ENCODE measurements around the gene SSU72. TPM values are rescaled to one million over a fixed set of nuclear protein-coding genes. Genes with fewer than 3 reads are reported as not detected.
"Not testable (repeated sequence)": the region's sequence is repeated elsewhere in the genome, so short reads cannot be mapped to it uniquely, and the experiment has no call there.

Gene SSU72
- total RNA-seq, 6 donors from 2014 or later = 122 to 174 (median 146) TPM

DNA sequence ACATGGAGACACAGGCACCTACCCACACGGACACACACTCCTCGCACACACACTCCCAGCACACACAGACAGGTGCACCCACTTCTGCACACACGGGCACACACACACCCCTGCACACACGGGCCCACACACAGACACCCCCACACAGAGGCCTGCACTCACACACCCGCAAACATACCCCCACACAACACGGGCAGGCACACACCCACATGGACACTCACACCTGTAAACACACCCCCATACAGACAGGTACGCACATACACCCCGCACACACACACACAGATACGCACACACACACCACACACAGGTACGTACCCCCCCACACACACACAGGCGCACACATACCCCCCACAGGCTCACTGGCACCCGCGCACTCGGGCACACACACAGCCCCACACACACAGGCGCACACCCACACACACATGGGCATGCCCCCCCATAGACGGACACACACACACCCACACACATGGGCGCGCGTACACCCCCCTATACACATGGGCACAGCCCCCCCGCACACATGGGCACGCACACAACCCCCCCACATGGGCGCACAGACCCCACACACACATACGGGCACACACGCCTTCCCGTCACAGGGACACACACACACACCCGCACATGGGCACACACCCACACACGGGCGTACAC, 56.6 kb downstream of the SSU72 start:
- H3K27ac ChIP-seq = no peak overlapping the region
- H3K4me1 ChIP-seq = peaks cover 0 to 4% (median 2%) of the 10 kb centered on the region in 4 donors
- no peak for TF ChIP-seq EP300 (IDR thresholded peaks at IDR 0.05)
- TF ChIP-seq, protein P1, sequence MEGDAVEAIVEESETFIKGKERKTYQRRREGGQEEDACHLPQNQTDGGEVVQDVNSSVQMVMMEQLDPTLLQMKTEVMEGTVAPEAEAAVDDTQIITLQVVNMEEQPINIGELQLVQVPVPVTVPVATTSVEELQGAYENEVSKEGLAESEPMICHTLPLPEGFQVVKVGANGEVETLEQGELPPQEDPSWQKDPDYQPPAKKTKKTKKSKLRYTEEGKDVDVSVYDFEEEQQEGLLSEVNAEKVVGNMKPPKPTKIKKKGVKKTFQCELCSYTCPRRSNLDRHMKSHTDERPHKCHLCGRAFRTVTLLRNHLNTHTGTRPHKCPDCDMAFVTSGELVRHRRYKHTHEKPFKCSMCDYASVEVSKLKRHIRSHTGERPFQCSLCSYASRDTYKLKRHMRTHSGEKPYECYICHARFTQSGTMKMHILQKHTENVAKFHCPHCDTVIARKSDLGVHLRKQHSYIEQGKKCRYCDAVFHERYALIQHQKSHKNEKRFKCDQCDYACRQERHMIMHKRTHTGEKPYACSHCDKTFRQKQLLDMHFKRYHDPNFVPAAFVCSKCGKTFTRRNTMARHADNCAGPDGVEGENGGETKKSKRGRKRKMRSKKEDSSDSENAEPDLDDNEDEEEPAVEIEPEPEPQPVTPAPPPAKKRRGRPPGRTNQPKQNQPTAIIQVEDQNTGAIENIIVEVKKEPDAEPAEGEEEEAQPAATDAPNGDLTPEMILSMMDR (IDR thresholded peaks at IDR 0.05) = no peak
- TF ChIP-seq POLR2AphosphoS5 (IDR thresholded peaks at IDR 0.05) = no peak
- TF ChIP-seq POLR2A (IDR thresholded peaks at IDR 0.05) = no peak
- 94 to 97% methylated on average over 12 to 22 of the region's 28 CpGs for WGBS, 2 donors
- no peaks in the 10 kb centered on the region for H3K27me3 ChIP-seq
- peaks cover 0 to 43% (median 30%) of the 10 kb centered on the region in 4 donors for H3K36me3 ChIP-seq
- ATAC-seq (ENCODE audit: low FRiP score in 2 of 2) (no peak), DNase-seq (no peak)
- H3K4me3 ChIP-seq = no peak overlapping the region
- H3K9me3 ChIP-seq = no peaks in the 10 kb centered on the region

DNA sequence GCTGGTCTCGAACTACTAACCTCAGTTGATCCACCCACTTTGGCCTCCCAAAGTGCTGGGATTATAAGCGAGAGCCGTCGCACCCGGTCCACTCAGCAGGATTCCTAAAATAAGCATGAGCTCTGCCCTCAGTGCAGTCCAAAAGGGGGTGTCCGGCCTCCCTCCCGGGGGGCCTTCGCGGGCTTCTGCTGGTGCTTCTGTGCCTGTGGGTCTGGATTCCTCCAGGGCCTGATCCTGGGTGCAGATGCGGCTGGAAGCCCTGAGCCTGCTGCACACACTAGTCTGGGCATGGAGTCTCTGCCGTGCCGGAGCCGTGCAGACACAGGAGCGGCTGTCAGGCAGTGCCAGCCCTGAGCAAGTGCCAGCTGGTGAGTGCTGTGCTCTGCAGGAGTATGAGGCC, 57.7 kb downstream of the SSU72 start:
- DNase-seq; H3K27ac ChIP-seq; H3K4me1 ChIP-seq; H3K27me3 ChIP-seq; H3K9me3 ChIP-seq; H3K4me3 ChIP-seq; ATAC-seq (ENCODE audit: low FRiP score in 2 of 2): not testable (repeated sequence)
- 94 to 98% methylated on average over 5 to 11 of the region's 14 CpGs for WGBS, 2 donors
- peaks cover 0 to 34% (median 27%) of the 10 kb centered on the region in 4 donors for H3K36me3 ChIP-seq

DNA sequence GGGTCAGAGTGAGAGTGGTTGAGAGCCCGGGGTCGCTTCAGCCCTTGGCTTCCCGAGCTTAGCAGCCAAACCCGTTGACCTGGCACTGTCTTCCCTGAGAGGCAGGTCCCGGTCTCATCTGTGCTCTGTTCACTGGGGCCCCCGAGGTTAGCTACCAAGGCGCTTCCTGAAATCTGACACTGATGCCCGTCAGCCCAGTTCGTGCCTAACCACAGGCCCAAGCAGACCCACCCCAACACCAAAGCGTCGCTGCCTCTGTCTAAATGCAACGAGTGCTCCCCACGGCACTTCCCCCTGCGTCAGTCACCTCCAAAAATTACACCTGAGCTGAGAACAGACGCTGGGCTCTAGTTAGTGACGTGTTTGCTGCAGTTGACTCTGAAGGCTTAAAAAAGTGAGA, 60.3 kb downstream of the SSU72 start:
- 68% methylated on average over 12 of the region's 16 CpGs; no CpG with 5 or more reads in 1 of the 2 donors for WGBS, 2 donors
- not testable (repeated sequence) for H3K9me3 ChIP-seq; DNase-seq; H3K27me3 ChIP-seq; H3K4me3 ChIP-seq; ATAC-seq (ENCODE audit: low FRiP score in 2 of 2); H3K27ac ChIP-seq
- peaks cover 0 to 19% (median 12%) of the 10 kb centered on the region in 4 donors for H3K36me3 ChIP-seq
- peaks cover 5 to 17% (median 10%) of the 10 kb centered on the region in 4 donors for H3K4me1 ChIP-seq

DNA sequence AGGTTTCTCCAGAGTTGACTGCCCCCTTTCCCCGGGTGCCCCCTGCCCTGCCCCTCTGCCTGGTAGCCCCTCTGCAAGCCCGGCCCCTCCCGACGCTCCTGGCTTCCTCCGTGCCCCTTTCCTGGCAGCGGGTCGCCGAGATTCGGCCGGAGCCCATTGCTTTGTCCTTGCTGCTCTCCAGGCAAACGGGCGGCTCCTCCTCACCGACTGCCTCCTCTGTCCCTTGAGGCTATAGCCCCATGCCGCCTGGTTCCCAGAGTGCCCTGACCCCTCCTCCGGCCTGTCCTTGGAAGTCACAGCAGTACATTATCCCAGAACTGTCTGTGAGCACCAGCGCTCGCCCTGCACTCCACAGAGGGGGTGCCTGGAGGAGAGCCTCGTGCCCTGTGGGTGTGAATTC, 61.0 kb downstream of the SSU72 start:
- peaks cover 5 to 17% (median 10%) of the 10 kb centered on the region in 4 donors for H3K4me1 ChIP-seq
- WGBS, 2 donors = 85 to 89% methylated on average over 4 to 10 of the region's 18 CpGs
- not testable (repeated sequence) for ATAC-seq (ENCODE audit: low FRiP score in 2 of 2); H3K27me3 ChIP-seq; H3K9me3 ChIP-seq; DNase-seq; H3K27ac ChIP-seq; H3K4me3 ChIP-seq
- H3K36me3 ChIP-seq = peaks cover 0 to 15% (median 12%) of the 10 kb centered on the region in 4 donors

DNA sequence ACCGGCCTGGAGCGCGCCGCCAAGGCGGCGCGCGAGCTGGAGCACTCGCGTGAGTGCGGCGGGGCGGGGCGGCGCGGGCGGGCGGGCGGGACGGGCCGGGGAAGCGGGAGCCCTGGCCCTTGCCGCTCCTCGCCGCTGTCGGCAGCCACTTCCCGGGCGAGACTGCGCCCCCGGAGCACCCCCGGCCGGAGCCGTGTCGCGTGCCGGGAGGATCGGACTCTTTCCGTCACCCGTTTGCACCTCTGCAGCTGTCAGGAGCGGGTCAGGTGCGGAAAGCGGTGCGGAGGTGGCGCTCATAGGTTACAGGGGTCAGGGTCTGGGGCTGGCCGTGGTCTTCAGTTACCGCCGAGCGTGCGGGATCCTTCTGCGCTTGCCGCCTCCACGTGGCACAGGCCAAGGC, 62.2 kb downstream of the SSU72 start:
- Histone ChIP-seq H3K27ac (peak overlapping the region in 3 of 4 donors; percentile 89 to 92 (median 90)), H3K4me3 (peak overlapping the region; percentile 64 to 87 (median 78)), H3K4me1 (peaks cover 5 to 17% (median 10%) of the 10 kb centered on the region in 4 donors)
- not testable (repeated sequence) for H3K27me3 ChIP-seq; ATAC-seq (ENCODE audit: low FRiP score in 2 of 2); H3K36me3 ChIP-seq; H3K9me3 ChIP-seq
- no CpG with 5 or more reads among the region's 52 CpGs for WGBS, 2 donors
- DNase-seq = peak in 1 of 2 donors; percentile 88

DNA sequence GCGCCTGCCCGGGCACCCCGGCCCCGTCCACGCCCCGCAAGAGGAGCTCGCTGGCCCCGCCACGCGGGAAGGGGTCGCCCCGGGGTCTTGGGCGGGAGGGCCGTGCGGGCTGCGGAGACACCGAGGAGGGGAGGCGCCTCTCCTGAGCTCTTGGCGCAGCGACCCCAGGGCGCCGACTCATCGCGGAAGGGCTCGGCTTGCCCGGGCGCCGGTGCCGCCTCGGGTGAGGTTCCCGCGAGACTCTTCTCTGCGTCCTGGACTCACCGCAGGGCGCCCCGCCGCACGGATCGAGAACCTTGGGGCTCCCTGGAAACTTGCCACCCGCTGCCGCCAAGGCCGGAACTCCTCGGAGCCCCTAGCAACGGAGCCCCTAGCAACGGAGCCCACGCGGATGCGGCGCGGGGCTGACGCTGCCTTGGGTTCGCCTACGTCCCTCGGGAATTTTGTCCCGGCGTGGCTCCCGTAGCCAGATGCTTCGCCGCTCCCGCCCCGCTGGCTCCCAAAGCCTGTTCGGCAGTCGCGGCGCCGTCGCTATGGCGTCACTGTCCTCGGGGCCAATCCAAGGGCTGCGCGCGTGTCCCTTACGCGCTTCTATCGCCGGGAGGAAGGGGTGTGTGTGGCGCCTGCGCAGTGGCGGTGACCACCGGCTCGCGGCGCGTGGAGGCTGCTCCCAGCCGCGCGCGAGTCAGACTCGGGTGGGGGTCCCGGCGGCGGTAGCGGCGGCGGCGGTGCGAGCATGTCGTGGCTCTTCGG, 63.0 kb downstream of the SSU72 start, which contains the start of gene ATAD3A:
Gene ATAD3A (plus strand): TSS at position 630 of the 753 bp plus-strand sequence. CDS start 107 bp downstream, at position 737.
- H3K9me3 ChIP-seq = no peaks in the 10 kb centered on the region
- peak; percentile 98 to 99 for DNase-seq
- TF ChIP-seq EP300 (IDR thresholded peaks at IDR 0.05) (peak in 1 of 4 donors; percentile 78), POLR2A (IDR thresholded peaks at IDR 0.05) (peak in 2 of 4 donors; percentile 39 to 82), POLR2AphosphoS5 (IDR thresholded peaks at IDR 0.05) (peak; percentile 95 to 96)
- TF ChIP-seq, protein P1 (IDR thresholded peaks at IDR 0.05) = peak in 2 of 6 experiments; percentile 14 to 50
- H3K27me3 ChIP-seq = no peaks in the 10 kb centered on the region
- peak within 1 kb of the TSS; percentile 89 to 95 (median 91) for H3K27ac ChIP-seq
- WGBS, 2 donors = 0% methylated on average over 13 to 46 of the region's 99 CpGs
- peaks cover 5 to 17% (median 10%) of the 10 kb centered on the region in 4 donors for H3K4me1 ChIP-seq
- peak; percentile 96 to 98 for ATAC-seq (ENCODE audit: low FRiP score in 2 of 2)
- peaks cover 0 to 3% (median under 1%) of the 10 kb centered on the region in 4 donors for H3K36me3 ChIP-seq
- peak within 1 kb of the TSS; percentile 76 to 97 (median 83) for H3K4me3 ChIP-seq
